T-helper 1 cell treated with Interleukin-12 subunit alpha and Interleukin-12 subunit beta and Interleukin-4 antibody, amounts not matched to agents 30 μg/mL and 1 μg/mL, for 36 hours (primary cell): ENCODE results near the gene LHX8.
"Not testable (repeated sequence)": the region's sequence is repeated elsewhere in the genome, so short reads cannot be mapped to it uniquely, and the experiment has no call there.

Source experiments
- H3K27ac Mint-ChIP-seq: one replicate; pipeline ENCODE4 v1.8.0; 2021; ENCODE audit warnings: mild to moderate bottlenecking, mixed read lengths
- H3K27me3 Mint-ChIP-seq: one replicate; pipeline ENCODE4 v1.8.0; 2021; ENCODE audit warnings: low read depth, mixed read lengths
- H3K36me3 Mint-ChIP-seq: one replicate; pipeline ENCODE4 v1.8.0; 2021; ENCODE audit warnings: low read depth, mixed read lengths
- H3K4me1 Mint-ChIP-seq: one replicate; pipeline ENCODE4 v1.8.0; 2021; ENCODE audit warnings: low read depth, mixed read lengths
- H3K4me3 Mint-ChIP-seq: one replicate; pipeline ENCODE4 v1.8.0; 2021; ENCODE audit warnings: mild to moderate bottlenecking, moderate library complexity, mixed read lengths
- H3K9me3 Mint-ChIP-seq: one replicate; pipeline ENCODE4 v1.8.0; 2021; ENCODE audit warnings: mixed read lengths

LHX8 gene

DNA sequence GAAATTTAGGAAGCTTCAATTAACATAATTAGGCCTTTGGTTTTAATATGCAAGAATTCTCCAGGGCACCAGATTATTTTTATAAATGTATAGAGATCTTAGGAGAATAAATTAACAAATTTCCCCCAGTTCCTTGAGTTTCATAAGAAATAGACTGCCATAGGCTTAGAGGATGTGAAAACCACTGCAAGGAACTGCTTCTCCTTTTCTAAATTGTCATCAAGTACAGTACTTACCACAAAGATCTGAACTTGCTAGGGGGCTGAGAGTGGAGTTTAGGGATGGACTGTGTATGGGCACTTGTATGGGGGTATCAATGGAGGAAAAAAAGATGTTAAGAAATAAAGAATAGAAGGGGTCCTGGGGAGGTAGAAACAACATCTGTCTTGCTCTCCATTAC, 31.1 kb downstream of the LHX8 start:
- H3K27ac Mint-ChIP-seq, result no peak overlapping the region
- no peaks in the 10 kb centered on the region for H3K4me1 Mint-ChIP-seq
- H3K9me3 Mint-ChIP-seq, result peaks cover 3% of the 10 kb centered on the region
- H3K27me3 Mint-ChIP-seq, result no peaks in the 10 kb centered on the region
- no peaks in the 10 kb centered on the region for H3K36me3 Mint-ChIP-seq
- no peak overlapping the region for H3K4me3 Mint-ChIP-seq

DNA sequence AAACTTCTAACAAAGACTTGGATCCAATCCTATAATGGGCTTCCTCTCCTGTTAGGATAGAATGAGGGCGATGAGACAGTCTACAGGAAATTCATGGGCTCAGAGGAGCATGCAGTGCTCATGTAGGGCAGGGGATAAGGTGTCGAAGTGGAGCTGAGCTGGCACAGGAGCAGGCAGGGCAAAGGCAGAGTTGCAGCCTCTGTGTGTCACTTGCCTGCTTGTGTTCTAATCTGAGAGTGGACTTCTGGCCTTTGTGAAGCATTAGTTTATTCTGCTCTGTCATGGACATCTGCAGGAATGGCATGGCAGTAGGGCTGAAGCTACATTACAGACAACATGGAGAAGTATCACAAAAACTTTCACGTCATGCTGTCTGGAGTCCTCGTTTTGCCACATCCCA, 32.6 kb downstream of the LHX8 start:
- no peaks in the 10 kb centered on the region for H3K36me3 Mint-ChIP-seq
- H3K27ac Mint-ChIP-seq, result no peak overlapping the region
- no peaks in the 10 kb centered on the region for H3K4me1 Mint-ChIP-seq

DNA sequence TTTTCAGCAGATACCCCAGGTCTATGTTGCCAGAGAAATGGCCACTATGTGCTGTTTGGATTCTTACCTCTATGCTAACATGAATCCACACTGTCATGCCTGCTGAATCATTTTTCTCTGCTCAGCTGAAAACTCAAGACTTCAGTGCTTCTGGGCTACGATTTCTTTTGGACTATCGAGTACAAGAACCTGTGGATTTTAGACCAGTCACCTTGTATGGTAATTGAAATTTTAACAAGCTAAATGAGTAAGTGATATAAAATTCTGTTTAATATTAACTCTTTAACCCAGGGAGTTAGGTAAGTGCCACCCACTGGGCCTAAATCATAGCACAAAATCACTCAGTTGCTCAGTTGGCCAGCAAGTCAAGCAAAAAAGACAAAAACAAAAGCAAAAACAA, 35.8 kb downstream of the LHX8 start:
- Mint-ChIP-seq H3K36me3 (no peaks in the 10 kb centered on the region), H3K27me3 (no peaks in the 10 kb centered on the region), H3K4me3 (no peak overlapping the region), H3K9me3 (peaks cover 3% of the 10 kb centered on the region), H3K4me1 (no peaks in the 10 kb centered on the region), H3K27ac (no peak overlapping the region)

More for the DNA sequence above, 32.6 kb downstream of the LHX8 start:
- H3K4me3 Mint-ChIP-seq, result no peak overlapping the region
- H3K27me3 Mint-ChIP-seq, result no peaks in the 10 kb centered on the region
- H3K9me3 Mint-ChIP-seq, result peaks cover 3% of the 10 kb centered on the region

DNA sequence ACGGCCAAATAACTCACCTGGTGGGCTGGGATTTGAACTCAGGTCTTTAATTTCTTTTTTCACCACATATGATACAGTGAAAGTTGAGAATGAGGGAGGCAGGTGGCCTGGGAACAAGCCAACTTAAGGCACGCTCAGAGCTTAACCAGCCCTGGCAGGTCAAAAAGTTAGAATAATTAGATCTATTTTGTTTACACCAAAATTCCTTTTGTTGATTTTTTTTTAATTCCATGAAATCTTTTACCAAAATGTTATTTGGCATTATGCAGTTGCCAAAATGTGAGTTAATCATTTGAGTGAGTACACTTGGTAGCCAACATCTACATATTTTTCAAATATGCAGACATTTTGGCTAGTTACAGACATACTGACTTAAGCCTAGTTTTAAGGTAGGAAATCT, 36.8 kb downstream of the LHX8 start:
- H3K27ac Mint-ChIP-seq, result no peak overlapping the region
- H3K4me3 Mint-ChIP-seq, result no peak overlapping the region
- no peaks in the 10 kb centered on the region for H3K36me3 Mint-ChIP-seq
- no peaks in the 10 kb centered on the region for H3K27me3 Mint-ChIP-seq
- H3K4me1 Mint-ChIP-seq, result no peaks in the 10 kb centered on the region
- peaks cover 3% of the 10 kb centered on the region for H3K9me3 Mint-ChIP-seq

DNA sequence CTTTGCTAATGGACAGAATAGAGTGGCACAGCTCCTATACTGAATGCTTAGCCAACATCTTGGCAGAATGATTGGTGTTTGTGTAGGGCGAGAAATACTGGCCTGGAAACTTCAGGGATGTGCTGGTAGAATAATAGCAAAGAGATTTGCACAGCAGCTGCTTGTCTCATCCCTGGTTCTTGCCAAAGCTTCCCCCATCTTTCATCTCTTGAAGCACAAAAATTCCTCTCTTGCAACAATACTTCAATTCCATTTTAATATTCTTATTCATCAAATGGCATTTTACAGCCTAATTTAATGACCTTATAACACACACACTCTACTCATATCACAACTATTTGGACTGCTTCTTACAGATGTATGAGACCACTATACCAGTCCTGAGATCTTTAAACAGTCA, 37.7 kb downstream of the LHX8 start:
- Mint-ChIP-seq H3K27me3 (no peaks in the 10 kb centered on the region), H3K9me3 (peaks cover 3% of the 10 kb centered on the region), H3K4me3 (no peak overlapping the region), H3K36me3 (no peaks in the 10 kb centered on the region), H3K27ac (no peak overlapping the region), H3K4me1 (no peaks in the 10 kb centered on the region)

DNA sequence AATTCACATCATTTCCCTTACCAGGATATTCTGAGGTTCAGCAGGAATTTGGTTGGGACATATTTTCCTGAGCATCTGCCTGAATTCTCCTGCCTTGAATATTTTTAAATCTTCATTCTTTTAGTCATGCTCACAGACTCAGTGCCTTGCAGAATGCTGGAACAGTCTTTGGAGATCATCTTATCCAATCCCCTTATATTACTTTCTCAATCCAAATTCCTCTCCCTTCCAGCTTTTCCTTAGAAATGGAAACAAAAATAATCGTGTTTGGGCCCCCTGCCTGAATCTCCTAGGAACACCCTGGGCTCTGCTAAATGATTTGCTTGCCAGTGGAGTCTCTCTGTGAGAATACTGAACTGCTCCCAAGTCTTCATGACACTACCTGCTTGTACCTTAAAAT, 38.4 kb downstream of the LHX8 start:
- Mint-ChIP-seq H3K27me3 (no peaks in the 10 kb centered on the region), H3K4me3 (no peak overlapping the region), H3K27ac (no peak overlapping the region), H3K4me1 (no peaks in the 10 kb centered on the region), H3K36me3 (no peaks in the 10 kb centered on the region), H3K9me3 (no peaks in the 10 kb centered on the region)

DNA sequence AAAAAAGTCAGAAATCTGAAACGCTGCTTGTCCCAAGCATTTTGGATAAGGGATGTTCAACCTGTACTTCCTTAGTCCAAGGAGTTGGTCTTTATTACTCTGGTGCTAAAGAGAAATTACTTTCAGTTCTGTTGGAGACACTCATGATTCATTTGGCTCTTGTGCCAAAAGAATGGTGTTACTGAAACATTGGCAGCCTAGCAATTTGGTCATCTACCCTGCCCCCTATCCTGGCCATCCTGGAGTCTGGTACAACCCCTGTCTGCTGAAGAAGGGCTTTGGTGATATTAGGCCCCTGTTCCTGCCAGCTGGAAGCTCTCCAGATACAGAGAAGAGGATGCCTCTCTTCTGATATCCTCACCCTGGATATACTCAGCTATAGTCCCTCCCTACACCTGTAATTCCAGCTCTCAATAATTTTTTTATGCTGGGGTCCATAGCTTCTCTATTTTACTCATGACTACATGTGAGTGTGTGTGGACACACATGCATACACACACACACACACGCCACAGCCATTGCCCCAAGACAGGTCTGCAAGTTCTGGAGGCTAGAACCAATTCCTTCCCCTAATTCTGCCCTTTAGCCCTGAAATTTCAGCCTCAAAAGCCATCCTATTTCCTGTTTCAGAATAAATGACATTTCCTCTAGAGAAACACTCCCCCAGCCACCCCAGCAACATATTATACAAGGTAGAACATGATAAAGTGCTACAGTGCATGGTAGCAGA, 40.0 kb downstream of the LHX8 start:
- no peak overlapping the region for H3K27ac Mint-ChIP-seq
- no peaks in the 10 kb centered on the region for H3K4me1 Mint-ChIP-seq
- H3K36me3 Mint-ChIP-seq, result no peaks in the 10 kb centered on the region
- no peaks in the 10 kb centered on the region for H3K9me3 Mint-ChIP-seq
- H3K4me3 Mint-ChIP-seq, result no peak overlapping the region
- no peaks in the 10 kb centered on the region for H3K27me3 Mint-ChIP-seq

DNA sequence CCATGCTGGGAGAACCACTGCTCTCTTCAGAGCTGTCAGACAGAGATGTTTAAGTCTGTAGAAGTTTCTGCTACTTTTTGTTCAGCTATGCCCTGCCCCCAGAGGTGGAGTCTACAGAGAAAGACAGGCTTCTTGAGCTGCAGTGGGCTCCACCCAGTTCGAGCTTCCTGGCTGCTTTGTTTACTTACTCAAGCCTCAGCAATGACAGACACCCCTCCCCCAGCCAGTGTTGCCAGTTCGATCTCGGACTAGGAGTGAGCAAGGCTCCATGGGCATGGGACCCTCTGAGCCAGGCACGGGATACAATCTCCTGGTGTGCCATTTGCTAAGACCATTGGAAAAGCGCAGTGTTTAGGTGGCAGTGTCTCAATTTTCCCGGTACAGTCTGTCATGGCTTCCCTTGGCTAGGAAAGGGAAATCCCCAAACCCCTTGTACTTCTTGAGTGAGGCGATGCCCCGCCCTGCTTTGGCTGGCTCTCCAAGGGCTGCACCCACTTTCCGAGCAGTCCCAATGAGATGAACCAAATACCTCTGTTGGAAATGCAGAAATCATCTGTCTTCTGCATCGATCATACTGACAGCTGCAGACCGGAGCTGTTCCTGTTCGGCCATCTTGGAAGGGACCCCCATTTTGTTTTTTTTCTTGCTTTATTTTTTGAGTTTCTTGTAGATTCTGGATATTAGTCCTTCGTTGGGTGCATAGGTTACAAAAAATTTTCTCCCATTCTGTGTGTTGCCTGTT, 47.2 kb downstream of the LHX8 start:
- H3K4me1 Mint-ChIP-seq, H3K27me3 Mint-ChIP-seq, H3K9me3 Mint-ChIP-seq, H3K4me3 Mint-ChIP-seq, H3K36me3 Mint-ChIP-seq, H3K27ac Mint-ChIP-seq: not testable (repeated sequence)

DNA sequence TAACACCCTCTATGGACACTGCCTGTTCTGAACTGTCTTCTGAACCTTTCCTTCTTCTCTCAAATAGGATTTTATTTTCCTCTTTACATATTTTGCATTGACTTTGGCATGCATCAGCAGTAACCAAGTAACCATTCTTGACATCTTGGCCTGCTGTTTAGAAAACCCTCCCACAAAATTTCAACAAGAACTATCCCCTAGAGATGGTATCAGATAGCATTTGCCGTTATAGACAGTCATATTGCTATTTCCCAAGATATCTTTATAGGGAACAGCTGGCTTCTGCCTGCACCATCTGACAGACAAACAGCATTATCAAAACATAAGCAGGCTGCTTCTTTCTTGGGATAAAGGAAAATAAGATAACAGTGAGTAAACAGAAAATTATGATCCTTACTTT, 54.7 kb downstream of the LHX8 start:
- no peaks in the 10 kb centered on the region for H3K9me3 Mint-ChIP-seq
- no peaks in the 10 kb centered on the region for H3K4me1 Mint-ChIP-seq
- no peaks in the 10 kb centered on the region for H3K27me3 Mint-ChIP-seq
- no peak overlapping the region for H3K4me3 Mint-ChIP-seq
- H3K27ac Mint-ChIP-seq, result no peak overlapping the region
- no peaks in the 10 kb centered on the region for H3K36me3 Mint-ChIP-seq

DNA sequence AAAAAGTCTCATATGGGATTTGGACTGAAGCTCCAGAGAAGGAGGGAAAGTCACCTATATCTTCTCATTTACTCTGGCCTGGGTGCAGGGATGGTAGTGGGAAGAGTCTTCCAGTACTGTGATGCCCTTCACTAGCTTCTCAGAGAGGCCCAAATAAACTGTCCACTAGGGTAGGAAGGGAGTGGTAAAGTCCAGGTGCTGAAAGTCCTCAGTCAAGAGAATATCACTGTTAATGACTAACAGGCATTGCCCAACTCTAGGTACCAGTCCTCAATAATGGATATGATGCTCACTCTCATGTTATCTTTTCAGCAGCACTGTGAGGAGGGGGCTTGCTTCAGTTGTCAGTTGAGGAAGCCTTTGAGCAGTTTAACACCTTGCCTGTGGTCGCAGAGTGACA, 64.0 kb downstream of the LHX8 start:
- no peaks in the 10 kb centered on the region for H3K9me3 Mint-ChIP-seq
- H3K4me3 Mint-ChIP-seq, result no peak overlapping the region
- no peaks in the 10 kb centered on the region for H3K27me3 Mint-ChIP-seq
- H3K27ac Mint-ChIP-seq, result no peak overlapping the region
- no peaks in the 10 kb centered on the region for H3K36me3 Mint-ChIP-seq
- H3K4me1 Mint-ChIP-seq, result no peaks in the 10 kb centered on the region

DNA sequence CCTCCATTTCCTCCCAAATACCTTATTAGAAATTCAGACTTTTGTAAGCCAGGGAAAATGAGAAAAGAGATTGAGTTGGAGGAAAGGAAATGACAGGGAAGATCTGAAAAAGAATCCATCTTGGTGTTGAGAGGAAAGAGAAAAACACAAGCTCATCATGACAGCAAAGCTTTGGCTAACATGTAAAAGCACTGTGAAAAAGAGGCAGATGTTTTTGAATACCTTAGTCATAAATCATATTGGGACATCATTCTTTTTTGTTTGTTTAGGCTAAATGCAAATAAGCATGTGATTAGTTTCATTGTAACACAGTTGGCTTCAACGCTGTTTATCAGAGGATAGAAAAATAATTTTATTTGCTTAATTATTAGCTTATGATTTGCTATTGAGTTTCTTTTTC, 64.6 kb downstream of the LHX8 start:
- Mint-ChIP-seq H3K27ac (no peak overlapping the region), H3K36me3 (no peaks in the 10 kb centered on the region), H3K27me3 (no peaks in the 10 kb centered on the region), H3K4me3 (no peak overlapping the region), H3K4me1 (no peaks in the 10 kb centered on the region), H3K9me3 (no peaks in the 10 kb centered on the region)

DNA sequence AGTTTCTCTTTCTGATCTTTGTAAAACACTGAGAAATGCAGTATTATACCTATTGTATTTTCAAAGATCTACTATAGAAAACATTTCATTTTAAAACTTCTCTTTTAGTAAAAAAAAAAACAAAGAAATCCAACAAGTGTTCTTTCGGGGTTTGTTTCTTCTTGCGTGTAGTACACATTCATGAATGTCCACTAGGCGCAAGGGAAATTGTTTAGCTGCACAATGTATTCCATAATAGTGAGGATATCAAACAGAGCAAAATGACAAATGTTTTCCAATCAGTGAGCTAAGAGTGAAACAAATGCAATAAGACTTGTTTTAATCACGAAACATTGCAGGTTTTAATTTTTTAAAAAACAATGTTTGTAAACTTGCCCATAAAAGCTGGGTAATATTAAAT, 68.6 kb downstream of the LHX8 start:
- Mint-ChIP-seq H3K36me3 (no peaks in the 10 kb centered on the region), H3K4me3 (no peak overlapping the region), H3K27me3 (no peaks in the 10 kb centered on the region), H3K4me1 (no peaks in the 10 kb centered on the region), H3K9me3 (no peaks in the 10 kb centered on the region), H3K27ac (no peak overlapping the region)

DNA sequence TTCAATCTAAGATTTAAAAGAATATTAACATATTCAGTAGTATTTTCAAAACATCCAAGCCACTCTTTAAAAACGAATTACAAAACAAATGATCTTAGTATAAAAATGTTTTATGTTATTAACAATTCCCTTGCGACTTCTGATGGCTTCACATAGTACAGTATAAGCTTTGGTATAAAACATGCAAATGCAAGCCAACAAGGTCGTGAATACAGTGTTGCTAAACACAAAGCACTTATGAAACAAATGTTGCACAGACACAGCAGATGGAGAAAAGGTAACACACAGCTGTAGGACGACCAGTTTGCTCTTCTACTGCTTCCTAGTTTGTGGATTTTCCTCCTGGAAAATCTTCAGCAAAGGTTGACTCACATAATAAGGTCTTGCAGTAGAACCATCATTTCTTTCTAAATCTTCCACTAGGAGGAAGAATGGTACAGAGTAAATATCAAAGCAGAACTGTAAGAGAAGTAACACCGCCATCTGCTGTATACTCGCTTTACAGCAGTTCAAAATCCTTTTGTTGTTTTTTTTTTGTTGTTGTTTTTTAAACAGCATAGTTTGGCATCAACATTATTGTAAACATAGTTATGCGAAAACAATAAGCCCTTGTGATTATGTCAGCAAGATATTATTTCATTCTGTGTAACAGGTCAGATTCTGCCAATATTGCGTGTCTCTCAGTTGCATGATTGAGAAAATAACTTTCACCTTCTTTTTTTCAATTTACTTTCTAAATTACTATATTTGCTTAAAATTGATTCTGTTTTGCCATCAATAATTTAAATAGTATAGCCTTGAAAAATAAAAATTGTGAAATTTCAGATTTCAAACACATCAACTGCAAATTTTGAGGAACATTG, 69.5 kb downstream of the LHX8 start:
- Mint-ChIP-seq H3K27ac (no peak overlapping the region), H3K27me3 (no peaks in the 10 kb centered on the region), H3K36me3 (no peaks in the 10 kb centered on the region), H3K9me3 (no peaks in the 10 kb centered on the region), H3K4me3 (no peak overlapping the region), H3K4me1 (no peaks in the 10 kb centered on the region)

DNA sequence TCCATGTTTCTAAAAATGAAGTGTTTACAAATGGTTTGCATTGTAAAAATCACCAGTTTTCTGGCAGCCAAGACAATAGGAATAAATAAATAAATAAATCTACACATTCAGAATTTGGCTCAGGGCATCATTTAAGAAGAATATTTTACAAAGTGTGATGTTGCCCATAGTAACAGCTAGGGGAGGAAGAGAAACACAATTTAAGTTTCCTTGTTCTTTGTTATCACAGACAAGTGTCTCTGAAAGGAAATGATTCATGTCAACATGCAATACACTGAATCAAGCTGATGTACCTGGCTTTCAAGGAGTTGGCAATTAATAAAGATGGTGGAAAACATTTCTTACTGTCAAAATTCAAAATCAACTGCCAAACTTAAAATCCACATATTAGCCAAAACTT, 74.7 kb downstream of the LHX8 start:
- Mint-ChIP-seq H3K4me3 (no peak overlapping the region), H3K27me3 (no peaks in the 10 kb centered on the region), H3K9me3 (no peaks in the 10 kb centered on the region), H3K36me3 (no peaks in the 10 kb centered on the region), H3K4me1 (no peaks in the 10 kb centered on the region), H3K27ac (no peak overlapping the region)
